HUES64 (cell line): Measurements from ENCODE around the gene ADAM12.
"Not testable (repeated sequence)": the region's sequence is repeated elsewhere in the genome, so short reads cannot be mapped to it uniquely, and the experiment has no call there.

ENCODE experiments used
- H3K27ac ChIP-seq: 2 replicates; pipeline ENCODE4 v1.7.0; 2013; ENCODE audit warnings: low read depth, low read length, inconsistent platforms
- H3K27me3 ChIP-seq: 2 replicates; pipeline ENCODE4 v1.6.1; 2013; ENCODE audit warnings: mild to moderate bottlenecking, low read length; ENCODE audit not compliant: insufficient read depth
- H3K36me3 ChIP-seq: 2 replicates; pipeline ENCODE4 v1.6.1; 2013; ENCODE audit warnings: mild to moderate bottlenecking, low read length; ENCODE audit not compliant: insufficient read depth
- H3K4me1 ChIP-seq: 2 replicates; pipeline ENCODE4 v1.6.1; 2013; ENCODE audit warnings: mild to moderate bottlenecking, low read length, moderate library complexity; ENCODE audit not compliant: insufficient read depth
- H3K4me3 ChIP-seq: 2 replicates; pipeline ENCODE4 v1.5.1; 2013; ENCODE audit warnings: mild to moderate bottlenecking, low read length, moderate library complexity
- H3K9ac ChIP-seq: 2 replicates; pipeline ENCODE4 v1.6.1; 2013; ENCODE audit warnings: mild to moderate bottlenecking, low read depth, low read length
- H3K9me3 ChIP-seq: 2 replicates; pipeline ENCODE4 v1.6.1; 2013; ENCODE audit warnings: low read depth, low read length; ENCODE audit not compliant: insufficient read depth
- WGBS: fragments of 150-250, 120-280 bp; methylation state at CpG from one replicate; pipeline ENCODE4 v1.1.7; 2013; ENCODE audit warnings: missing lambda C conversion rate; 5-methylcytosine and 5-hydroxymethylcytosine counted together

ADAM12 gene

DNA sequence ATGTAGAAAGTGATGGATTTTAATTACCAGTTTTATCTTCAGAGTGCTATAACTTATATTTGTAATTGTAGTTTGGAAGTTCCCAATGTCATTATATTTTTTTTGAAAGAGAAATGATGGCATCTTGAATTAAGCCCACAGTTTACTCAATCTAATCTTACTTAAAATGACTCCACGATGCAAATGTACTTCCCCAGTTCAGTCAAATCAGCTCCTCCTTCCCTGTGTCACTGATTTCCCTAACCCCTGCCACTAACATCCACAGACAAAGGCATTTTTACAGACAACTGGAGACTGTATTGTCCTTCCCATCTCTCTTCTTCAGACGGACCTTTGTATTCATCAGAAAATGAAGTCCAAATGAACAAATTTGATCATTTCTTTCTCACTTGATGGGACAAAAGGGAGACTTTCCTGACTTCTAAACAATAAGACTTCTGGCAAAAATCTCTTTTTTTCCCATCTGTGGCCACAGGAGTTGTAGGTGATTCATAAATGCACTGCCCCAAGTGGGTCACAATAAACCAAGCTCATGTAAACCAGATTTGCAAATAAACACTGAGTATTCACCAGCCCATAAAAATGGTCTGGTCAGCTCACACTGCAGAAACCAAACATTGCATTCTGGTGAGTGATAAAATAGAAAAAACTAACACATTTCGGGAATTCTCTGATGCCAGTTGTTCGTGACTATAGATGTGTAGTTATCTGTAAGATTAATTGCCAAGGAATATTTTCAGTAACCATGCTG, 329.0 kb downstream of the ADAM12 start:
- H3K9ac ChIP-seq = no peak overlapping the region
- H3K27ac ChIP-seq = no peak overlapping the region
- H3K4me3 ChIP-seq = no peak overlapping the region
- H3K36me3 ChIP-seq = no peaks in the 10 kb centered on the region
- peaks cover 8% of the 10 kb centered on the region; the same call in 1 of the 2 replicates for H3K4me1 ChIP-seq
- H3K9me3 ChIP-seq = no peaks in the 10 kb centered on the region
- H3K27me3 ChIP-seq = no peaks in the 10 kb centered on the region
- WGBS = 64% methylated on average over 4 of the region's 4 CpGs

DNA sequence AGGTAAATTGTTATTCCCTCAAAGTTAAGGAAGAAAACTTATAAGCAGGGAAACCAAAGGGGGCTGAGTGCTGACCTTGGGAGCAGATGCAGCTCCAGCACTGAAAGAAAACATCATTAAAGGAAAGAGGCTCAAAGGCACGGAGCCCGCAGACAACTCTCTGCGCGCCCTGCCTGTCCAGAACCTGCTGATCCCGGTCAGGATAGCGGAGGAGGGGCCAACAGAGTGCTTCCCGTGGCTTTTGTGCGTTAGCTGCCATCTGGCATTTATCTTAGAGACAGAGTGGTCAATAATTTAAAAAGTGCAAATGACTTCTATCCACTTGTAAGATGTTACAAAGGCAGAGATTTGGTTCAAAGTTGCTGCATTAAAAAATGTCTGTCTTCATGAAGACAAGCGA, 329.8 kb downstream of the ADAM12 start:
- Histone ChIP-seq H3K4me1 (peaks cover 8% of the 10 kb centered on the region; the same call in 1 of the 2 replicates), H3K9me3 (no peaks in the 10 kb centered on the region), H3K4me3 (no peak overlapping the region), H3K9ac (no peak overlapping the region), H3K27ac (no peak overlapping the region), H3K27me3 (no peaks in the 10 kb centered on the region), H3K36me3 (no peaks in the 10 kb centered on the region)
- WGBS = 70% methylated on average over 9 of the region's 9 CpGs

DNA sequence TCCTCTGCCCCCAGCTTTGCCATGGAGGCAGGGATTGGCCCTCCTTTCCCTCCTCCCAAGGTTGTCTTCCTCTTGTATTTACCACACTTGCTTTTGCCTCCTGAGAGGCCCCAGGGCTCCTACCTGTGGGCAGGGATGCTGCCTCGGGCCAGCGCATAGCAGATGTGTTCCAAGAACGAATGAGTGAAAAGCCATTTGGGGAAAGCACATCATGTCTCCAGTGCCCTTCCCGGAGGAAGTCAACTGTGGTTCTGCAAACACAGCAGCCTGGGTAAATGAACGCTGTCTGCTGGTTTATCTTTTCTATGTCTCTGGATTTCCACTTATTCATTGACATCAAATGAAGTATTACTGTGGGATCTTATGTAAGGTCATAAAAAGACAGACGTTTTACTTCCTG, 330.2 kb downstream of the ADAM12 start:
- H3K27ac ChIP-seq = no peak overlapping the region

DNA sequence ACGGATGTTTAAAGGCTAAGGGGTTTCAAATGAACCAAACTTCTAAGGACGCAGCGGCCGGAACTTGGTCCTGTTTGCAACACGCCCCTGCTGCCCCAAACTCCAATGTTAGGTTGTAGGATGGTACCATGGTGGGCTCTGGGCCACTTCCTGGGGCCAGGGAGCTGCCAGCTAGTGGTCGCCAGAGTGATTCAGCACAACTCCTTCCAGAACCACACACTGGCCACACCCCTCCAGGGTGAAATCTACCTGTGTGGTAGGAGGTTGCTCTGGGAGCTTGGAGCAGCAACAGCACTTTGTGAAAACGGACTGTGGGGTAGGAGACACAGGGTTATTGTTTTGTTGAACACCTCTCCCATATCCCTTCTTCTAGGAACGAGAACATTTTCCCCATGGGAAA, 330.8 kb downstream of the ADAM12 start:
- no peak overlapping the region for H3K27ac ChIP-seq
- 97% methylated on average over 5 of the region's 8 CpGs for WGBS

More for the DNA sequence above, 330.2 kb downstream of the ADAM12 start:
- Histone ChIP-seq H3K27me3 (no peaks in the 10 kb centered on the region), H3K4me3 (no peak overlapping the region), H3K36me3 (no peaks in the 10 kb centered on the region), H3K9me3 (no peaks in the 10 kb centered on the region), H3K4me1 (peaks cover 8% of the 10 kb centered on the region; the same call in 1 of the 2 replicates), H3K9ac (no peak overlapping the region)
- 84% methylated on average over 6 of the region's 6 CpGs for WGBS

DNA sequence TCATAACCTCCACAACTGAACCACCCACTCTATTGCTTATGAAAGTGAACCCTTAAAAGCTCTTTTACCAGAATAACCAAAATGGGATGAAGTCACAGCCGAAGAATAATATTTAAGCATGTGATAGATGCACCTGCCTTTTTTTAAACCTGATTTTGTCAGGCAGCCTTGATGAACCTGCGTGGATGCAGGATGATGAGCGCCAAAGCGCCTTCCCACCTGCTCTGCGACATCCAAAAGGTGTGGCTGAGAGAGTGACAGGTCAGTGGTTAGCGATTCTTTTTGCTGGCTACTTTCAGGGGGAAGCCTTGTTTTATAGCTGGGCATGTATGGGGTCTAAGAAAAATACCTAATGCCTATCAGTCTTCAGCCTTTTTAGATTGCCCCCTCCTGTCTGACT, 334.1 kb downstream of the ADAM12 start:
- no peaks in the 10 kb centered on the region for H3K36me3 ChIP-seq
- peaks cover 8% of the 10 kb centered on the region; the same call in 1 of the 2 replicates for H3K4me1 ChIP-seq
- H3K27ac ChIP-seq = no peak overlapping the region
- no peak overlapping the region for H3K9ac ChIP-seq
- H3K9me3 ChIP-seq = no peaks in the 10 kb centered on the region
- H3K4me3 ChIP-seq = no peak overlapping the region
- no peaks in the 10 kb centered on the region for H3K27me3 ChIP-seq
- 97% methylated on average over 6 of the region's 6 CpGs for WGBS

More for the DNA sequence above, 330.8 kb downstream of the ADAM12 start:
- no peaks in the 10 kb centered on the region for H3K9me3 ChIP-seq
- peaks cover 8% of the 10 kb centered on the region; the same call in 1 of the 2 replicates for H3K4me1 ChIP-seq
- no peaks in the 10 kb centered on the region for H3K27me3 ChIP-seq
- no peak overlapping the region for H3K9ac ChIP-seq
- no peaks in the 10 kb centered on the region for H3K36me3 ChIP-seq
- no peak overlapping the region for H3K4me3 ChIP-seq

DNA sequence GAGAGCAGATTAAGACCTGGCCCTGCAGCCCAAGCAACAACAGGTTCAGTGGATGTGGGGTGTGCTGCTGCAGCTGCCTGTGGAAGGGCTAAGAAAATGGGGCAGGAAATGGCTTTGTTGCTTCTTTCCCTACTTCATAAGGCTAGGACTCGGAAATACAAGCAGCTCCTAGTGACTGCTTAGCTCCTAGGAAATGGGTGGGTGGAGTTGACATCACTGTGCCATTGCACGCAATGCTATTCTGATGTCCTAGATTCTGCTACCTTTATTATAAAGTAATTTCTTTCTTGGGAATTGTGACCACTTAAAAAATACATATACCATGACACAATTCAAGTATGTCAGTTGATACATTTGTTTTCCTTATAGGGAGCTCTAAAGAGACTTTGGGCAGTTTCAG, 336.1 kb downstream of the ADAM12 start:
- H3K9ac ChIP-seq = no peak overlapping the region
- no peaks in the 10 kb centered on the region for H3K27me3 ChIP-seq
- H3K4me3 ChIP-seq = no peak overlapping the region
- no peaks in the 10 kb centered on the region for H3K4me1 ChIP-seq
- H3K27ac ChIP-seq = no peak overlapping the region
- WGBS = 70% methylated on average over 1 of the region's 2 CpGs
- no peaks in the 10 kb centered on the region for H3K36me3 ChIP-seq
- no peaks in the 10 kb centered on the region for H3K9me3 ChIP-seq

DNA sequence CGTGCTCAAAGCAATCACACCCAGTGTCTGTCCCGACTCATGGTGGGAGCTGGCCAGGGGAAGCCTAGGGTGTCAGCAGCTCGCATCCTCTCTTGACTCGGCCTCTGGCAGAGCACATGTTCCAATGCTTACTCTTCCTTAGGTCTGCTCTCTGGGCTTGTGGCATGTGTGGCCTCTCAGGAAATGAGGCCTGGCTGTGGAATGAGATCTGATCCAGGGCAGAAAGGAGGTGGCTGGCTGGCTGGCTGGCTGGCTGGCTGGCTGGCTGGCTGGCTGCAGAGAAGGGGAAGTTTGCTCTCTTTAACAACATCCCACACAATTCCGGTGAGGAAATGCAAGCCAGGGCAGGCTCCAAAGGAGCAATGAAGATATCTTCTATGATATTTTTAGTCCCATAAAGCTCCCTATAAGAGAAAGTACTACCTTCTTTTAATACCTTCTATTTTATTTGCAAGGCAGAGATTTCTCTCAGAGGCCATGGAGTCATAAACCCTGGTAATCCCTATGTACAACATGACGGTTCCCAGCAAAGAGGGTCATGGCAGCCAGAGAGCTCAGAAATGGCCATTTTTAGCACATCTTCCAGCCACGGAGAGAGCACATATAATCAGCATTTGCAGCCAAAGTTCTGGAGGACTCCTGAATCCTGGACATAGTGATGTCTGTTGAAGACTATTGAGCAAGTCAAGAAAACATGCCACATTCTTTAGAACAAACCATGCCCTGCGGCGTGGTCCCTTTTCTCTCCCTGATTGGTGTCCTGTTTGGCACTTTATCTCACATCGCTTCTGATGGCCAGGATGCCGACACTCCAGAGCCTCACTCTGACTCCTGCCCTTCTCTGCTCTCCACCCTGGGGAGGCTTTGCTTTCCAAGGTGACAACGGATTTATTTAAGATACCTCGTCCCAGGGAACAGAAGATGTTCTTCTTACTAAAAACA, 338.2 kb downstream of the ADAM12 start:
- Histone ChIP-seq H3K27ac (no peak overlapping the region), H3K36me3 (no peaks in the 10 kb centered on the region), H3K4me1 (no peaks in the 10 kb centered on the region), H3K9me3 (no peaks in the 10 kb centered on the region), H3K27me3 (no peaks in the 10 kb centered on the region), H3K9ac (no peak overlapping the region), H3K4me3 (no peak overlapping the region)
- 90% methylated on average over 12 of the region's 13 CpGs for WGBS

DNA sequence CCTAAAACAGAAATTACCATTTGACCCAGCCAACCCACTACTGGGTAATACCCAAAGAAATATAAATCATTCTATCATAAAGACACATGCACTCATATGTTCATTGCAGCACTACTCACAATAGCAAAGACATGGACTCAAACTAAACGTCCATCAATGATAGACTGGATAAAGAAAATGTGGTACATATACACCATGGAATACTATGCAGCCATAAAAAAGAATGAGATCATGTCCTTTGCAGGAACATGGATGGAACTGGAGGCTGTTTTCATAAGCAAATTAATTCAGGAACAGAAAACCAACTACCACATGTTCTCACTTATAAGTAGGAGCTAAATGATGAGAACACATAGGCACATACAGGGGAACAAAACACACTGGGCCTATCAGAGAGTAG, 340.5 kb downstream of the ADAM12 start:
- not testable (repeated sequence) for H3K9me3 ChIP-seq, H3K9ac ChIP-seq, H3K36me3 ChIP-seq, H3K4me1 ChIP-seq, H3K27me3 ChIP-seq, H3K27ac ChIP-seq, H3K4me3 ChIP-seq
- no CpG with 5 or more reads among the region's 1 CpG for WGBS

DNA sequence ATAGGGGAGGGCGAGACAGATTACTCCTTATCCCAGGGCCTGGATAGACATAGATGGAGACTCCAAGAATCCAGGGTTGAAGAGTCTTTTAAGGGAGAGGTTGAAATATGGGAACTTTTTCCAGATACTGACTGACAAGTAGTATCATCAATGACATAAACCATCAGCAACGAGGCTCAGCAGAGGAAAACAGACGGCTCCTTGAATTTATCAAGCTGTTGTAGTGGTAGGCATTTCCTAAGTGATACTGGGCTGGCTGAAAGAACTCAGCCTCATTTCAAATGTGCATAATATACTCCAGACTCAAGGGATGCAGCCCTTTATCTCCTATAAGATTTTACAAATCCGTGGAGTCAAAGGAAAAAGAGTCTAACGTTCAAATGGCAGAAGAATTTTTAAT, 341.4 kb downstream of the ADAM12 start:
- H3K4me1 ChIP-seq = peaks cover 6% of the 10 kb centered on the region; the same call in 1 of the 2 replicates
- H3K9ac ChIP-seq = no peak overlapping the region
- WGBS = 95% methylated on average over 5 of the region's 5 CpGs

DNA sequence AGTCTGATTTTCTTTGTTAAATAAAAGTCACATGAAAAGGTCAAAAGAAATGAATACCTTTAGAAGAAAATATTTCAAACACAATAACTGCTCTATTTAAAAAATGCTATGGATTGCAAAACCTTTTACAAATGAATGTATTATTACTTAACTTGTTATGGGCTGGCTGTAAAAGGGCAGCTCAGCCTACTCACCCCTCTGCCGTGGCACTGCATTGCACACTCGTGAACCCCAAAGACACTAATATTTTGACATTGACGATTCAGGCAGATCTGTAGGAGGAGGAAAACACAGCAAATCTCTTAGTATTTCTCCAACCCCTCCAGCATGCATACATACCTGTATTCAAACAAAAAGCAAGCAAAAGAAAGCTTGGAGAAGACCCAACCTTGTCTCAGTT, 342.4 kb downstream of the ADAM12 start:
- peaks cover 10% of the 10 kb centered on the region; the same call in 1 of the 2 replicates for H3K4me1 ChIP-seq
- H3K27ac ChIP-seq = no peak overlapping the region
- H3K27me3 ChIP-seq = no peaks in the 10 kb centered on the region
- H3K36me3 ChIP-seq = no peaks in the 10 kb centered on the region
- no peak overlapping the region for H3K9ac ChIP-seq
- no peak overlapping the region for H3K4me3 ChIP-seq
- H3K9me3 ChIP-seq = no peaks in the 10 kb centered on the region
- 91% methylated on average over 3 of the region's 3 CpGs for WGBS

More for the DNA sequence above, 341.4 kb downstream of the ADAM12 start:
- Histone ChIP-seq H3K9me3 (no peaks in the 10 kb centered on the region), H3K36me3 (no peaks in the 10 kb centered on the region), H3K27me3 (no peaks in the 10 kb centered on the region), H3K4me3 (no peak overlapping the region), H3K27ac (no peak overlapping the region)

DNA sequence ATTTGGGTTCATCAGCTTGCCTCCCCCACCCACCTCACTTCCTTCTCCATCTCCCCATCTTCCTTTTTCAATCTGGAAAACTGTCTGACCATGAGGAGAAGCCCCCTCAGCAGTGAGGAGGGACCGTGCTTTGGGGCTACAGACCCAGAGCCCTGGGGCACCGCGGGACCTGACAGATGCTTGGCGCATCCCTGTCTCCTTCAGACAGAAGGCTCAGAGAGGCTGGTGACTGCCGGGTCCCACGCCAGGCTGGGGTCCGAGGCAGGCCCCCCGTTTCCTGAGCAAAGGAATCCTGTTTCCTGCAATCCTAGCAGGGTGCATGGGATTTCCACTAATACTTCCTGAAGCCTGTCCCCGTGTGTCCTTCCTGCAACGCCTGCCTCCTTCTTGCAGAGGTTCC, 344.9 kb downstream of the ADAM12 start:
- Histone ChIP-seq H3K9me3 (no peaks in the 10 kb centered on the region), H3K4me3 (no peak overlapping the region), H3K9ac (no peak overlapping the region), H3K36me3 (no peaks in the 10 kb centered on the region), H3K27ac (no peak overlapping the region), H3K27me3 (no peaks in the 10 kb centered on the region), H3K4me1 (peaks cover 10% of the 10 kb centered on the region; the same call in 1 of the 2 replicates)
- WGBS = 95% methylated on average over 10 of the region's 10 CpGs
